ENCODE measurements around the gene PPP1R3D. TPM values are rescaled to one million over a fixed set of nuclear protein-coding genes. Genes with fewer than 3 reads are reported as not detected.
"Not testable (repeated sequence)": the region's sequence is repeated elsewhere in the genome, so short reads cannot be mapped to it uniquely, and the experiment has no call there.

PPP1R3D gene
- total RNA-seq, 1 donor from 2014 or later = 5.8 TPM

GRCh38 chr20:59958123-59958522 lies 18.0 kb upstream of the PPP1R3D start, which contains the start of gene CDH26:
TSS of gene CDH26 (plus strand) at chr20:59958423. CDS start at chr20:59958727, 304 bp downstream.
- H3K4me3 Mint-ChIP-seq (ENCODE audit: unreplicated experiment) = no peak within 1 kb of the TSS
- Histone ChIP-seq H4K20me1 (ENCODE audit: insufficient read depth, low read length) (no peaks in the 10 kb centered on the region), H3K27me3 (ENCODE audit: insufficient read depth, low read length) (no peaks in the 10 kb centered on the region), H3K4me2 (ENCODE audit: low read length) (no peak within 1 kb of the TSS), H3K4me3 (ENCODE audit: insufficient read depth, low read depth, low read length) (no peak within 1 kb of the TSS), H3K27ac (ENCODE audit: low read depth, low read length) (no peak within 1 kb of the TSS), H3K9me3 (ENCODE audit: insufficient read depth, low read depth, low read length) (no peaks in the 10 kb centered on the region), H3K9ac (ENCODE audit: low read length) (no peak within 1 kb of the TSS), H3K4me1 (ENCODE audit: insufficient read depth, low read length) (no peaks in the 10 kb centered on the region), H3K79me2 (ENCODE audit: insufficient read depth, low read length) (no peaks in the 10 kb centered on the region), H3K36me3 (ENCODE audit: insufficient read depth, low read length) (no peaks in the 10 kb centered on the region), H2AFZ (ENCODE audit: low read depth, low read length) (no peak within 1 kb of the TSS)
- no peak for FAIRE-seq
- no peaks in the 10 kb centered on the region for H3K36me3 Mint-ChIP-seq (ENCODE audit: low read depth, unreplicated experiment)
- peaks cover 10% of the 10 kb centered on the region for H3K27me3 Mint-ChIP-seq (ENCODE audit: low read depth, unreplicated experiment)
- TF ChIP-seq CTCF (IDR thresholded peaks at IDR 0.05; ENCODE audit: insufficient read depth, low read depth, low read length) = no peak
- no peak for TF ChIP-seq EZH2 (IDR thresholded peaks at IDR 0.05; ENCODE audit: insufficient read depth, low read length)
- H3K4me1 Mint-ChIP-seq (ENCODE audit: low read depth, unreplicated experiment) = no peaks in the 10 kb centered on the region
- no peak for DNase-seq (ENCODE audit: low read depth)
- no peaks in the 10 kb centered on the region for H3K9me3 Mint-ChIP-seq (ENCODE audit: unreplicated experiment)
- H3K27ac Mint-ChIP-seq (ENCODE audit: unreplicated experiment) = no peak within 1 kb of the TSS

- H3K4me1 ChIP-seq (ENCODE audit: insufficient read depth, low read length); H3K36me3 Mint-ChIP-seq (ENCODE audit: low read depth, unreplicated experiment); H3K4me2 ChIP-seq (ENCODE audit: low read length); H3K79me2 ChIP-seq (ENCODE audit: insufficient read depth, low read length); H4K20me1 ChIP-seq (ENCODE audit: insufficient read depth, low read length); H3K27ac ChIP-seq (ENCODE audit: low read depth, low read length); DNase-seq (ENCODE audit: low read depth); H3K4me3 Mint-ChIP-seq (ENCODE audit: unreplicated experiment); H3K4me3 ChIP-seq (ENCODE audit: insufficient read depth, low read depth, low read length); H3K9me3 Mint-ChIP-seq (ENCODE audit: unreplicated experiment); H3K27ac Mint-ChIP-seq (ENCODE audit: unreplicated experiment); H3K27me3 ChIP-seq (ENCODE audit: insufficient read depth, low read length); H3K4me1 Mint-ChIP-seq (ENCODE audit: low read depth, unreplicated experiment); H2AFZ ChIP-seq (ENCODE audit: low read depth, low read length); H3K9me3 ChIP-seq (ENCODE audit: insufficient read depth, low read depth, low read length); H3K36me3 ChIP-seq (ENCODE audit: insufficient read depth, low read length); H3K9ac ChIP-seq (ENCODE audit: low read length); FAIRE-seq: not testable (repeated sequence)
- H3K27me3 Mint-ChIP-seq (ENCODE audit: low read depth, unreplicated experiment) = peaks cover 10% of the 10 kb centered on the region
Measured at GRCh38 chr20:59957568-59957967, 17.5 kb upstream of the PPP1R3D start.

- no peaks in the 10 kb centered on the region for H3K27me3 ChIP-seq (ENCODE audit: insufficient read depth, low read length)
- H3K27ac ChIP-seq (ENCODE audit: low read depth, low read length) = no peak overlapping the region
- Mint-ChIP-seq H3K27me3 (ENCODE audit: low read depth, unreplicated experiment) (peaks cover 10% of the 10 kb centered on the region), H3K36me3 (ENCODE audit: low read depth, unreplicated experiment) (no peaks in the 10 kb centered on the region), H3K4me3 (ENCODE audit: unreplicated experiment) (no peak overlapping the region), H3K9me3 (ENCODE audit: unreplicated experiment) (no peaks in the 10 kb centered on the region), H3K4me1 (ENCODE audit: low read depth, unreplicated experiment) (no peaks in the 10 kb centered on the region), H3K27ac (ENCODE audit: unreplicated experiment) (no peak overlapping the region)
- DNase-seq (ENCODE audit: low read depth) (no peak), FAIRE-seq (no peak)
- no peak for TF ChIP-seq CTCF (IDR thresholded peaks at IDR 0.05; ENCODE audit: insufficient read depth, low read depth, low read length)
- no peak for TF ChIP-seq EZH2 (IDR thresholded peaks at IDR 0.05; ENCODE audit: insufficient read depth, low read length)
- H4K20me1 ChIP-seq (ENCODE audit: insufficient read depth, low read length) = no peaks in the 10 kb centered on the region
- H3K4me3 ChIP-seq (ENCODE audit: insufficient read depth, low read depth, low read length) = no peak overlapping the region
- no peak overlapping the region for H3K4me2 ChIP-seq (ENCODE audit: low read length)
- H3K4me1 ChIP-seq (ENCODE audit: insufficient read depth, low read length) = no peaks in the 10 kb centered on the region
- no peaks in the 10 kb centered on the region for H3K9me3 ChIP-seq (ENCODE audit: insufficient read depth, low read depth, low read length)
- no peak overlapping the region for H3K9ac ChIP-seq (ENCODE audit: low read length)
- no peaks in the 10 kb centered on the region for H3K36me3 ChIP-seq (ENCODE audit: insufficient read depth, low read length)
- no peaks in the 10 kb centered on the region for H3K79me2 ChIP-seq (ENCODE audit: insufficient read depth, low read length)
- no peak overlapping the region for H2AFZ ChIP-seq (ENCODE audit: low read depth, low read length)
Measured at GRCh38 chr20:59955131-59955796, 15.2 kb upstream of the PPP1R3D start.

Measured in astrocyte (in vitro differentiated cells and primary cell).